H1 (cell line): Measurements from ENCODE around the gene FASN. TPM values are rescaled to one million over a fixed set of nuclear protein-coding genes. Genes with fewer than 3 reads are reported as not detected.

Experiments used
- CTCF ChIA-PET: fragments of 300-600 bp; sonication (Branson Sonifier 250); formaldehyde crosslinking; loops from one replicate; lab custom pipeline; 2021; ENCODE audit not compliant: partially characterized antibody; lab: Charles Lee
- POLR2A ChIA-PET: fragments of 300-600 bp; sonication (Branson Sonifier 250); formaldehyde crosslinking; loops from one replicate; lab custom pipeline; 2021; ENCODE audit warnings: inconsistent platforms; ENCODE audit not compliant: partially characterized antibody; lab: Charles Lee
- DNase-seq, 2 experiments: peaks; one replicate each; pipeline versions ENCODE4 v3.0.0 to v3.0.0-alpha.2; 2010 to 2022; ENCODE audit warnings: low spot score in 2 of 2, low read depth in 1 of 2, mixed read lengths in 1 of 2
- FAIRE-seq: peaks from 2 replicates; lab custom pipeline; 2011; peaks lifted over from hg19 to GRCh38; lab: Jason Lieb, UNC
- H2AFZ ChIP-seq: 2 replicates; pipeline ENCODE4 v1.8.1; 2012; ENCODE audit warnings: low read length, inconsistent platforms
- H2AK5ac ChIP-seq: 2 replicates; pipeline ENCODE4 v1.6.1; 2013; ENCODE audit warnings: low read depth, low read length
- H2BK120ac ChIP-seq: replicated peaks from 2 replicates; pipeline ENCODE3; 2013; ENCODE audit warnings: low read depth, low read length, inconsistent platforms
- H2BK12ac ChIP-seq: 2 replicates; pipeline ENCODE4 v1.6.1; 2013; ENCODE audit warnings: low read depth, low read length
- H2BK15ac ChIP-seq: 2 replicates; pipeline ENCODE4 v1.6.1; 2013; ENCODE audit warnings: low read length
- H2BK20ac ChIP-seq: 2 replicates; pipeline ENCODE4 v1.6.1; 2013; ENCODE audit warnings: low read length
- H2BK5ac ChIP-seq: 2 replicates; pipeline ENCODE4 v1.6.1; 2013; ENCODE audit warnings: low read depth, low read length
- H3K14ac ChIP-seq: 2 replicates; pipeline ENCODE4 v1.6.1; 2013; ENCODE audit warnings: inconsistent platforms; ENCODE audit not compliant: insufficient read length
- H3K18ac ChIP-seq: 2 replicates; pipeline ENCODE4 v1.6.1; 2013; ENCODE audit warnings: low read length; ENCODE audit errors: extremely low read depth
- H3K23ac ChIP-seq: 2 replicates; pipeline ENCODE4 v1.6.1; 2013; ENCODE audit warnings: inconsistent platforms; ENCODE audit not compliant: insufficient read length
- H3K23me2 ChIP-seq: 2 replicates; pipeline ENCODE4 v1.6.1; 2013; ENCODE audit warnings: low read depth, low read length
- H3K27ac ChIP-seq: 2 replicates; pipeline ENCODE4 v1.6.1; 2011; ENCODE audit warnings: low read depth, low read length, inconsistent platforms
- H3K27me3 ChIP-seq, 4 experiments: replicated peaks in 1 of 4; 1 replicate in 1 of 4; 2 replicates in 3 of 4; pipeline versions ENCODE4 v1.6.1 to v1.8.1; 2011 to 2013; ENCODE audit warnings: low read length in 3 of 4, mild to moderate bottlenecking in 3 of 4, inconsistent platforms in 2 of 4, mixed read lengths in 2 of 4, moderate library complexity in 1 of 4; ENCODE audit not compliant: control insufficient read depth in 3 of 4, insufficient read depth in 3 of 4; ENCODE audit errors: extremely low read depth in 1 of 4
- H3K36me3 ChIP-seq, 4 experiments: 2 replicates each; pipeline versions ENCODE4 v1.6.1 to v1.8.1; 2011 to 2013; ENCODE audit warnings: mild to moderate bottlenecking in 4 of 4, low read length in 3 of 4, moderate library complexity in 2 of 4, control low read depth in 1 of 4, inconsistent platforms in 1 of 4; ENCODE audit not compliant: insufficient read depth in 4 of 4, control insufficient read depth in 2 of 4
- H3K4ac ChIP-seq: replicated peaks from 2 replicates; pipeline ENCODE3; 2013; ENCODE audit warnings: low read length, low read depth, mixed read lengths, inconsistent platforms; ENCODE audit not compliant: insufficient read length
- H3K4me1 ChIP-seq, 4 experiments: replicated peaks in 1 of 4; 1 replicate in 1 of 4; 2 replicates in 3 of 4; pipeline versions ENCODE4 v1.6.1 to v1.8.1; 2011 to 2013; ENCODE audit warnings: low read length in 3 of 4, inconsistent platforms in 2 of 4, mixed read lengths in 1 of 4; ENCODE audit not compliant: insufficient read depth in 4 of 4, control insufficient read depth in 3 of 4
- H3K4me2 ChIP-seq, 2 experiments: 2 replicates each; pipeline versions ENCODE4 v1.6.1 to v1.8.1; 2011 to 2013; ENCODE audit warnings: low read depth in 2 of 2, low read length in 2 of 2, control low read depth in 1 of 2, inconsistent platforms in 1 of 2, mild to moderate bottlenecking in 1 of 2; ENCODE audit not compliant: insufficient read depth in 1 of 2
- H3K4me3 ChIP-seq, 4 experiments: fragments of 200-600, 300-600 bp in 1 of 4; sonication (generic), shearing (Covaris generic), sonication (Bioruptor Twin) in 1 of 4; 2 replicates each; pipeline versions ENCODE4 v1.5.1 to v1.8.1; 2011 to 2016; ENCODE audit warnings: low read length in 4 of 4, low read depth in 3 of 4, control low read depth in 2 of 4, inconsistent platforms in 2 of 4, mild to moderate bottlenecking in 2 of 4, mixed read lengths in 1 of 4, moderate library complexity in 1 of 4; ENCODE audit not compliant: insufficient read depth in 2 of 4; ENCODE audit errors: extremely low read depth in 1 of 4
- H3K56ac ChIP-seq: replicated peaks from 2 replicates; pipeline ENCODE3; 2013; ENCODE audit warnings: low read depth, mild to moderate bottlenecking, mixed read lengths, low read length, inconsistent platforms; ENCODE audit not compliant: insufficient read length
- H3K79me1 ChIP-seq: 2 replicates; pipeline ENCODE4 v1.6.1; 2013; ENCODE audit warnings: low read depth, low read length, control low read depth
- H3K79me2 ChIP-seq, 2 experiments: 2 replicates each; pipeline versions ENCODE4 v1.6.1 to v1.8.1; 2012 to 2013; ENCODE audit warnings: low read length in 2 of 2, mild to moderate bottlenecking in 2 of 2, inconsistent platforms in 1 of 2; ENCODE audit not compliant: insufficient read depth in 2 of 2, control insufficient read depth in 1 of 2
- H3K9ac ChIP-seq, 4 experiments: replicated peaks in 1 of 4; 1 replicate in 1 of 4; 2 replicates in 3 of 4; pipeline versions ENCODE4 v1.6.1 to v1.8.1; 2011 to 2013; ENCODE audit warnings: low read depth in 3 of 4, low read length in 3 of 4, control low read depth in 2 of 4, mild to moderate bottlenecking in 2 of 4, moderate library complexity in 2 of 4, inconsistent platforms in 1 of 4; ENCODE audit errors: extremely low read depth in 1 of 4
- H3K9me3 ChIP-seq, 2 experiments: 2 replicates each; pipeline versions ENCODE4 v1.6.1 to v1.8.1; 2012 to 2013; ENCODE audit warnings: mild to moderate bottlenecking in 2 of 2, moderate library complexity in 2 of 2, control low read depth in 1 of 2, inconsistent platforms in 1 of 2, low read depth in 1 of 2, low read length in 1 of 2, mixed read lengths in 1 of 2; ENCODE audit not compliant: insufficient read depth in 2 of 2
- H4K20me1 ChIP-seq, 2 experiments: replicated peaks in 1 of 2; 2 replicates each; pipeline versions ENCODE3 to v1.8.1; 2011 to 2013; ENCODE audit warnings: inconsistent platforms in 2 of 2, low read length in 2 of 2, mild to moderate bottlenecking in 1 of 2; ENCODE audit not compliant: insufficient read depth in 2 of 2, control insufficient read depth in 1 of 2
- H4K5ac ChIP-seq: 2 replicates; pipeline ENCODE4 v1.6.1; 2013; ENCODE audit warnings: low read length, low read depth, mixed read lengths, inconsistent platforms; ENCODE audit not compliant: insufficient read length
- H4K8ac ChIP-seq: 2 replicates; pipeline ENCODE4 v1.8.0; 2013; ENCODE audit warnings: mild to moderate bottlenecking, moderate library complexity, low read length, inconsistent platforms; ENCODE audit not compliant: insufficient read depth; ENCODE audit errors: extremely low read depth
- H4K91ac ChIP-seq: replicated peaks from 2 replicates; pipeline ENCODE3; 2013; ENCODE audit warnings: low read length, mixed read lengths, inconsistent platforms; ENCODE audit not compliant: insufficient read length
- JUND ChIP-seq: IDR thresholded peaks from 2 replicates; pipeline ENCODE4 v1.6.1; 2011; ENCODE audit warnings: mild to moderate bottlenecking, improper control_type of control experiment, low read length
- KDM4A ChIP-seq: IDR thresholded peaks from one replicate; pipeline ENCODE4 v1.7.1; 2012; ENCODE audit warnings: low read depth, mild to moderate bottlenecking, moderate library complexity, low read length, inconsistent platforms; ENCODE audit not compliant: severe bottlenecking
- PHF8 ChIP-seq: fragments of 200-600 bp; sonication (generic); conservative IDR thresholded peaks from 2 replicates; pipeline ENCODE4 v1.7.1; 2012; ENCODE audit warnings: low read depth, mild to moderate bottlenecking, inconsistent platforms, low read length, moderate library complexity
- WGBS, 2 experiments: shearing (Covaris generic) in 1 of 2; methylation state at CpG; one replicate each; pipeline versions ENCODE4 v1.1.6 to v1.1.7; 2013 to 2015; ENCODE audit warnings: low lambda C conversion rate in 2 of 2, mixed read lengths in 2 of 2, inconsistent platforms in 1 of 2, low coverage in 1 of 2, missing lambda C conversion rate in 1 of 2; ENCODE audit not compliant: insufficient replicate concordance in 2 of 2, insufficient coverage in 1 of 2, insufficient read length in 1 of 2; ENCODE audit errors: extremely low coverage in 1 of 2, missing lambda C conversion rate in 1 of 2; 5-methylcytosine and 5-hydroxymethylcytosine counted together
- polyA plus RNA-seq, 7 experiments: library from polyadenylated mRNA; depleted of rRNA in 3 of 7; stranded (reverse) in 5 of 7; unstranded in 2 of 7; fragments of >200 nt in 5 of 7; fragments of 200-250 nt in 2 of 7; gene quantifications; 1 replicate in 5 of 7; 2 replicates in 1 of 7; 4 replicates in 1 of 7; pipeline versions ENCODE4 v1.2.1 to v1.2.3, GENCODE V29; 2011 to 2013; ENCODE audit warnings: missing spikeins in 2 of 7, mixed read lengths in 2 of 7
- total RNA-seq: library from RNA; stranded (reverse); fragmentation: NEBNext Ultra II Directional; extraction: Animal tissue kit (Norgen Biotek cat#: 25700); gene quantifications from 2 replicates; pipeline ENCODE4 v1.2.1, GENCODE V29; 2021

The FASN gene
- total and polyA plus RNA-seq, 2 of the 8 experiments (the other 6 are each of a cell fraction or from before 2014, with no cell fraction given): 143 to 561 TPM

- Histone ChIP-seq H3K79me1 (peaks cover 13% of the 10 kb centered on the region), H3K18ac (peak overlapping the region; percentile 48), H2BK15ac (no peak overlapping the region), H3K56ac (peak overlapping the region; percentile 82), H3K27me3 (no peaks in the 10 kb centered on the region), H3K23ac (no peak overlapping the region), H3K4me1 (peaks cover 0 to 43% (median 34%) of the 10 kb centered on the region in 4 experiments; a peak in 6 of 7 replicates), H2AK5ac (no peak overlapping the region), H3K79me2 (peaks cover 15 to 47% of the 10 kb centered on the region in 2 experiments; a peak in 3 of 4 replicates), H2AFZ (no peak overlapping the region), H2BK5ac (peak overlapping the region; percentile 52; the same call in 1 of the 2 replicates), H3K4ac (no peak overlapping the region), H4K91ac (no peak overlapping the region), H2BK12ac (no peak overlapping the region), H3K4me3 (peak overlapping the region; percentile 62 to 94 (median 78)), H4K8ac (no peak overlapping the region), H3K9ac (peak overlapping the region; percentile 33 to 77 (median 68); a peak in 6 of 7 replicates), H4K20me1 (peaks cover 6 to 33% of the 10 kb centered on the region in 2 experiments), H3K14ac (no peak overlapping the region), H2BK120ac (no peak overlapping the region), H3K9me3 (no peaks in the 10 kb centered on the region), H3K23me2 (peaks cover 14% of the 10 kb centered on the region; the same call in 1 of the 2 replicates), H4K5ac (peak overlapping the region; percentile 53), H3K4me2 (peak overlapping the region; percentile 80 to 85), H2BK20ac (no peak overlapping the region), H3K27ac (no peak overlapping the region; the same call in 1 of the 2 replicates), H3K36me3 (peaks cover 23 to 32% (median 29%) of the 10 kb centered on the region in 4 experiments; a peak in 7 of 8 replicates)
- 5% methylated on average over 17 of the region's 36 CpGs; no CpG with 5 or more reads in 1 of the 2 experiments for WGBS, 2 experiments
- peak; percentile 51 for TF ChIP-seq KDM4A
- TF ChIP-seq PHF8: peak; percentile 52
- no peak for TF ChIP-seq JUND
- ChIA-PET CTCF (interaction anchor here (1.2 to 1.4 kb wide), 3 partner anchors 16 to 31 kb away, joined by 3 to 5 read pairs (median 4); partner anchors contain the start of gene DUS1L), POLR2A (interaction anchor here (0.8 to 4.2 kb wide), 23 partner anchors 9 to 344 kb away, joined by 3 to 21 read pairs (median 5); partner anchors contain the start of genes CENPX, DCXR, DUS1L and LRRC45)
- FAIRE-seq (no peak), DNase-seq (no peak)
Observed at GRCh38 chr17:82097919-82098168, 192 bp downstream of the FASN start.
